Activated CD8-positive, alpha-beta memory T cell treated with anti-CD3 and anti-CD28 coated beads for 36 hours (primary cell): ENCODE measurements around the gene SGPL1. TPM values are rescaled to one million over a fixed set of nuclear protein-coding genes. Genes with fewer than 3 reads are reported as not detected.

Source experiments
- CTCF ChIA-PET: fragments of 350-600 bp; sonication (Branson Sonifier 250); formaldehyde crosslinking; loops from one replicate; lab custom pipeline; 2021; ENCODE audit warnings: antibody characterized with exemption; lab: Charles Lee
- POLR2A ChIA-PET: fragments of 350-600 bp; sonication (Branson Sonifier 250); formaldehyde crosslinking; loops from one replicate; lab custom pipeline; 2021; ENCODE audit warnings: antibody characterized with exemption; lab: Charles Lee
- total RNA-seq, 2 experiments: library from RNA; stranded (reverse); gene quantifications; one replicate each; pipeline ENCODE4 v1.2.3, GENCODE V29; 2021

Gene SGPL1
- total RNA-seq, 2 experiments from 2014 or later = 51.4 to 56.5 TPM

DNA sequence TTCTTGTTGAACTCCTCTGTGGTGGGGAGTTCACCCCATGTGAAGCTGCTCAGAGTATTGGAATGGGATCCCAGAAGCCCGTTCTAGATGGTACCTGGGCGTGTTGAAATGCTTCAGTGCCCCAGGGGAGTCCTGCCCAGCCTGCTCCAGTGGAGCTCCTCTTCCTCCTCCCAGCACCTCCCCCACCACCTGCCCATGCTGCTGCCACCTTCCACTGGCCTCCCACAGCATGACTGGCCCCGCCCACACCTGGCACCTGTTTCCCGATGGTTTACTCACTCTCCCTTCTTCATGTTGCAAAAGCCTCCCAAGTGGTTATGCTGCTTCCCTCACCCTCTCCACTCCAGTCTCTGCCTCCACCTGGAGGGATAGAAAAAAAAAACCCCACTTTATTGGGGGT is 104.8 kb downstream of the SGPL1 start:
- ChIA-PET CTCF (interaction anchor here (0.6 to 1.4 kb wide), 2 partner anchors 308 to 364 kb away, joined by 3 to 4 read pairs; no protein-coding TSS in a partner anchor), POLR2A (no interaction called here)

DNA sequence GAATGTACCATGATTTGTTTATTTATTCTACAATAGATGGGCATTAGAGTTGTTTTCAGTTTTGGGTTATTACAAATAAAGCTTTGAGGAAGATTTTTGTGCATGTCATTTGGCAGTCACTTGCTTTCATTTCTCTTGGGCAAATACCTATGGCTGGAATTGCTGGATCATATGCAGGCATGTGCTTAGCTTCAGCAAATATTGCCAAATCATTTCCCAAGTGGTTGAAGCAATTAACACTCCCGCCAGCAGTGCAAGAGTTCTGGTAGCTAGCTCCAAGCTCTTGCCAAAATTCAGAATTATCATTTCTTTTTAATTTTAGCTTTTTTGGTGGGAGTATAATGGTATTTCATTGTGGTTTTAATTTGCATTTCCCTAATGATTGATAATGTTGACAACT is 105.5 kb downstream of the SGPL1 start:
- CTCF ChIA-PET = interaction anchor here (1.4 kb wide), 1 partner anchor 363 kb away, joined by 4 read pairs; no protein-coding TSS in a partner anchor
- POLR2A ChIA-PET = no interaction called here

DNA sequence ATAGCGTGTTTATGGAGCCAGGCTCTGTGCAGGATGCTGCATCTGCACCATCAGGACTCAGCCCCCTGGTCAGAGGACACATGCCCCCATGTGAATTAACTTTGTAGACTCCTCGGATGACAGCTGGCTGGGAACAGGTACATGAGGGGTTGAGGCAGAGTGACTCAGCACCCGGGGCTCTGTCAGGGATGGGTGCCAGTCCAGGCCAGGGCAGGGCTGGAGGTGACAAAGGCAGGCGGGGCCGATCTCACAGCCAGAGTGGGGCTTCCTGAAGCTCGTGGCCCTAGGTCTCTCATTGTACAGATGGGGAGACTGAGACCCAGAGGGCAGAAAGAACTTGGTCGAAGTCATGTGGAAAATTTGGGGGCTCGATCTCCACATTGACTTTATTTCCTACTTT is 107.9 kb downstream of the SGPL1 start:
- POLR2A ChIA-PET = no interaction called here
- CTCF ChIA-PET = interaction anchor here (1.4 to 3.3 kb wide), 5 partner anchors 14 to 361 kb away, joined by 3 to 14 read pairs (median 6); no protein-coding TSS in a partner anchor

DNA sequence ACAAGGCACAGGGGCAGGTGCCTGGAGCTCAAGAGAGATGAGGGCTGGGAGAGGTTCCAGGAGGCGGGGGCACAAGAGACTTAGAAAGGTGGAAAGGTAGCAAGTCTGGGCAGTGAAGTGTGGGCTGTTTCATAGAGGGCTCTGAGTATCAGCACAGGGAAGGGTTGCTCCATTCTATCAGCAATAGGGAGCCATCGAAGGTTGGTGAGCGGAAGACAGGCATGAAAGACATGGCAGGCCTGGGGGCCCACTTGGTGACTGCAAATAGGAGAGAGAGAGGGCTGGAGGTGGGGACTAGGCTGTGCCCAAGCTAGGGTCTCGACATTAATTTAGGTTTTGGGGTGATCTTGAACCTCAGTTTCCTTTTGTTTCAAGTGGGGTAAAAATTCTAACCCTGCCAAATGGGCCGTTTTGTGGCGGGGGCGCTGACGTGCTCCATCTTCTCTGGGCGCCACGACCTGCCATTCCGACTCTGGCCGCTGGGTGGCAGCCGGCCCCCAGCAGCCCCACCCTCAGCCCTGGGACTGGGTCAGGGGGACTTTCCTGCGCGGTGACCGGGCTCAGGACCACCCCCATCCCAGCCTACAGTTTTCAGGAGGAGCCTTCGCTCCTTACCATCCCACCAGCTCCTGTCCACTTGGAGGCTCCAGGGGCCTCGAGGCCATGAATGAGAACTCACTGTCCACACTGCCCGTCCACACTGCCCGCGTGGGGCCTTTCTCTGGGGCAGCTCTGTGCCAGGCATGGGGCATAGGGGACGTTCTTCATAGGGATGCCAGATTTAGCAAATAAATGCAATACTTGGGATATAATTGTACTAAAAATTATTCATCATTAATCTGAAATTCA is 109.9 kb downstream of the SGPL1 start:
- ChIA-PET CTCF (interaction anchor here (0.6 to 3.3 kb wide), 10 partner anchors 11 to 525 kb away, joined by 3 to 14 read pairs (median 4); no protein-coding TSS in a partner anchor), POLR2A (no interaction called here)

DNA sequence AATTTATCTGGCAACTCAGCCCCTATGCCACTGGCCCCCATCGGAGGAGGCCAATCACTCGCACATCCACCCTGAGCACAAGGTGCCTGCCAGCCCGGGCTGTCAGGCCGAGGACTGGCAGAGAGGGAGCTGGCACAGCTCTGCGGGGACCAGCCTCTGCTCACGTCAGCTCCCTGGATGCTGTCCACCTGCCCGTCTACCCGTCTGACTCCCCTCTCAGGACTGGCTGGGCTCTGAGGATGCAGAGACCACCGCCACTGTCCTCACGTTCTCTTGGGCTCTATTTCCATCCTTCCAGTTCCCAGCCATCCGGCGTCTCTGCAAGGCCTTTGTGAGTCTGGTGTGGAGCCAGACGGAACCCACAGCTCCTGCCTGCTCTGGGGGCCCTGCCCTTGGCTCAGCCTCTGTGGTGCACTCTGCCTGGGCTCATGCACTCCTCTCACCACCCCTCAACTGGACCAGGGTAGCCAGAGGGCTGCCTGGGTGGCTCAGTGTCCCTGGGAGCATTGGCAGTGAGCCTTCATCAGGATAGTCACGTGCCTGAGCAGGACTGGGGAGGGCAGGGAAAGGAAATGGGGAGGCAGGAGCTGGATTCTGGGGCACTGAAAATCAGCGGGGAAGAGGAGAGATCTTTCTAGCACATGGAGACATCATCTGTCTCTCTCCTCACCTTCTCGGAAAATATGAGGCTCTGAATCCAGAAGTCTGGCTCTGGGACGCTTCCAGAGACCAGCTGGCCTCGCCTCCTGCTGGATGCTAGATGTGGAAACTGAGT is 110.7 kb downstream of the SGPL1 start:
- ChIA-PET CTCF (interaction anchor here (1.1 to 3.3 kb wide), 5 partner anchors 10 to 363 kb away, joined by 3 to 14 read pairs (median 4); no protein-coding TSS in a partner anchor), POLR2A (interaction anchor here (0.6 kb wide), 1 partner anchor 292 kb away, joined by 3 read pairs; no protein-coding TSS in a partner anchor)

DNA sequence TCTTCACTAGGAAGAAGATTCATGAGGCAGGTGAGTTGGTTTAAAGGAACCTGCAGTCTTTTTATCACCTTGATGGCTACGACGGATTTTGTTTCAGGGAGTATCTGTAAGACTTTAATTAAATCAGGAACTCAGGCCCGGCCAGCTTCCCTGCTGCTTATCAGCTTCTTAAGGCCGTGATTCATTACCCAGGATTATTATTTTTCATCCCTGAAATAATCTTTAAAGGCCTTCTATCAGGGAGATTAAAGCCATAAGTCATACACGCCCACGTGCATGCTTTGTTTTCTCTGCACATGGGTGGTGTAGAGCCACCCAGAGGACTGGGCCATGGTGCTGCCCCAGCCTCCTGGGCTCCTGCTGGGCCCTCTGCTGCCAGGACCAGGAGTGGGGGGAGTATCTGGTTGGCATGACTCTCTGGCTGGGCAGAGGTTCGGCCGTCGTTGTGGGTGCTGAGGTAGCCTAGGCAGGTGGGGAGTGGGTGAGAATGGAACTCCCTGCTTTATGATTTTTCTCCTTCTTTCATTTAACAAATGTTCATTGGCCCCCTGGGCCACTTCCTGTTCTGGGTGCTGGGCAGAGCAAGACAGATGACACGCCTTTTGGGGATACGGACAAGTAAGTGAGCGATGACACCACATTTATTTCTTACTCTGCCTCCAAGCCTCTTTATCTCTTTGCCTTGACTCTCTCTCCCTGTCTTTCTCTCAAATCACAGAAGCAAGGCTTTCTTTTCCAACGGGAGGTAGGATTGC is 111.6 kb downstream of the SGPL1 start:
- CTCF ChIA-PET = no interaction called here
- POLR2A ChIA-PET = interaction anchor here (0.6 kb wide), 1 partner anchor 291 kb away, joined by 3 read pairs; no protein-coding TSS in a partner anchor

DNA sequence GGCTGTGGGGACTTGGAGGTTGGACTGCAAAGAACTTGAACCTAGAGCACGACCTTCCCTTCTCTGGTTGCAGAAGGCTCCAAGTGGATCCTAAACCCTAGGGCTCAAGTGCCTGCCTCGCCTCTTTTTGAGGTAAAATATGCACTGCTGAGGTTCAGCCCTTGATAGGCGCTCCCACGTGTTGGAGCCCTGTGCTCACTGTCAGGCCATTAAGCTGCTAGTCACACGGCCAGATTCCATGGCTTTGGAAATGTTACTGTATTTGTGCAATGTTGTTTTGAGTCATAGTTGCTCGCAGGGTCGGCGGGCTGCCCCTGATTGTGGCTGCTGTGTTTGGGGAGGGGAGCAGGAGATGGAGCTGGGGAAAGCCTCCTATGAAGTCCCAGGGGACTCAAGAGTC is 112.4 kb downstream of the SGPL1 start:
- POLR2A ChIA-PET = no interaction called here
- CTCF ChIA-PET = no interaction called here

DNA sequence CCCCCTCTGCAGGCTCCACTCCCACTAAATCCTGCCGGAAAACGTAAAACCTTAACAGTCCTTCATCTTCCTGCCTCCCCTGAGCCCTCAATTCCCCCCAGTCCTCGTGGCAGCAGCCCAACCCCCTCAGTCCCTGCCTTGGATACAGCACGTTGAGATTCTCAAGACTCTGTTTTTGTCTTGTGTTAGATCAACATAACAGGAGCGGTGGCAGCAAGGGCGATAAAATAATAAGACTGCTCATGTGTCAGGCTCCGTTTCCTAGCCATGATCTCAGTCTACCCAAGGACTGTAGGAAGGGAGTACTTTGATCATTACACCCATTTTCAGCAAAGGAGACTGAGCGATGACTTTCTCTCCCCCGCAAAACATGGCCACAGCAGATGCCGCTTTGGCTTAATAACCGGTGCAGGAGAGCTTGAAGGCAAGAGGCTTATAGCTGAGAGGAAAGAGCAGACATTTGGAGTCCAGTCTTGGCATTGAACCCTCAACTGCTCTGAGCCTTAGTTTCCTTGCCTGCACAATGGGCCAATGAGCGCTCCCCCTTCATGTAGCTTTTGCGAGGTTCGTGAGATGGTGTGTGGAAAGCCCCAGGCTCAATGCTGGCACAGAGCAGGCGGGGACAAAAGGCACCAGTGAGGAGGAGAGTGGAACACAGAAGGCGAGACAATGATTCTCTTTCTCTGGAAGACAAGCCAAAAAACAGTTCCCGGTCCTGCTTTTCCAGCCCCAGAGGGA is 114.7 kb downstream of the SGPL1 start:
- ChIA-PET POLR2A (no interaction called here), CTCF (interaction anchor here (0.7 kb wide), 1 partner anchor 279 kb away, joined by 6 read pairs; no protein-coding TSS in a partner anchor)

Other genes with a start within 250 kb of the SGPL1 start
- gene PRF1, start 213.2 kb upstream of the SGPL1 start, total RNA-seq = 100 to 1,000 TPM; 142 to 149 TPM
- gene ADAMTS14, start 143.4 kb upstream of the SGPL1 start, total RNA-seq = under 1 TPM in 1 of 2 experiments, not detected in 1; 0.04 TPM
- not detected for gene TBATA, start 30.6 kb upstream of the SGPL1 start, total RNA-seq
- gene PCBD1, start 72.6 kb downstream of the SGPL1 start, total RNA-seq = 10 to 100 TPM; 51.6 to 59.5 TPM